ENCODE results near the gene PRPF8.

- TF ChIP-seq EZH2phosphoT487 (IDR thresholded peaks at IDR 0.05; ENCODE audit: insufficient read depth, low read depth): no peak
- no peak for TF ChIP-seq EZH2 (IDR thresholded peaks at IDR 0.05; ENCODE audit: insufficient read depth, poor library complexity, severe bottlenecking)
These were observed 22.4 kb upstream of the PRPF8 start for GRCh38 chr17:1707107-1707506.

Measured in GM23248 (cell line).